ENCODE data around the gene PRDM16. TPM values are rescaled to one million over a fixed set of nuclear protein-coding genes. Genes with fewer than 3 reads are reported as not detected.

Gene PRDM16
- polyA plus RNA-seq, 1 donor (not counting 4 experiments of a cell fraction or from before 2014, with no cell fraction given): 0.05 TPM

DNA sequence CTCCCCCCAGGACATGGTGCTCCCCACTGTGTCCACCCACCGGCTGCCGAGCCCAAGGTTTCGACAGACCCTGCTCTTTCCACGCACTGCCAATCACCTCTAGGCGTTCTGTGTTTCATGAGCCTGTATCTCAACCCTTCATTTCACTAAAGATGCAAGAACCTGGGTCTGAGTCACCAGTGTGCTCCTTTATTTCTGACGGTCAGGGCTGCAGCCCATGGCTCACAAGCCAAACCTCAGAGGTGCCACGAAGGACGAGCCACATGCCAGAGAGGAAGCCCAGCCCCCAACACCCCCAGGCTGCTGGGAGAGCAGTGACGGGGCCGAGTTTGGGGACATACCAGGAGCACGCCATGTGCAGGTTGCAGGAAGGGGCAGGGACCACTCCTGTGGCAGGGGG, 306.2 kb downstream of the PRDM16 start:
- no peak for DNase-seq (ENCODE audit: low read depth, low spot score)
- Histone ChIP-seq H3K4me2 (ENCODE audit: control insufficient read depth, extremely low read depth, insufficient read depth, low read depth, low read length) (no peak overlapping the region), H3K9me3 (ENCODE audit: control insufficient read depth, low read depth, low read length) (no peaks in the 10 kb centered on the region), H3K36me3 (ENCODE audit: control insufficient read depth in 2 of 2, extremely low read depth in 1 of 2, insufficient read depth in 2 of 2, low read length in 2 of 2) (no peaks in the 10 kb centered on the region), H3K79me2 (ENCODE audit: control insufficient read depth, insufficient read depth, low read length) (no peaks in the 10 kb centered on the region), H3K27ac (ENCODE audit: control insufficient read depth, insufficient read depth, low read length) (no peak overlapping the region), H3K4me3 (ENCODE audit: control insufficient read depth in 2 of 3, extremely low read depth in 1 of 3, insufficient read depth in 2 of 3, low read depth in 1 of 3, low read length in 3 of 3) (no peak overlapping the region), H2AFZ (ENCODE audit: control insufficient read depth, low read length) (no peak overlapping the region), H3K9ac (ENCODE audit: control insufficient read depth, extremely low read depth, insufficient read depth, low read length) (no peak overlapping the region), H4K20me1 (ENCODE audit: control insufficient read depth, extremely low read depth, insufficient read depth, low read length) (no peaks in the 10 kb centered on the region), H3K4me1 (ENCODE audit: control insufficient read depth, extremely low read depth, insufficient read depth, low read length) (no peaks in the 10 kb centered on the region), H3K9me1 (ENCODE audit: control insufficient read depth, extremely low read depth, insufficient read depth, low read length) (no peaks in the 10 kb centered on the region), H3K27me3 (ENCODE audit: control insufficient read depth, extremely low read depth, insufficient read depth, low read length) (no peaks in the 10 kb centered on the region)
- dilution Hi-C loops (cut with MboI; ENCODE audit: extremely low pct_ligation_motif_present, low sequenced_read_pairs): no loop called here
- TF ChIP-seq EZH2 (IDR thresholded peaks at IDR 0.05; ENCODE audit: low read length): no peak
- TF ChIP-seq, protein P1, sequence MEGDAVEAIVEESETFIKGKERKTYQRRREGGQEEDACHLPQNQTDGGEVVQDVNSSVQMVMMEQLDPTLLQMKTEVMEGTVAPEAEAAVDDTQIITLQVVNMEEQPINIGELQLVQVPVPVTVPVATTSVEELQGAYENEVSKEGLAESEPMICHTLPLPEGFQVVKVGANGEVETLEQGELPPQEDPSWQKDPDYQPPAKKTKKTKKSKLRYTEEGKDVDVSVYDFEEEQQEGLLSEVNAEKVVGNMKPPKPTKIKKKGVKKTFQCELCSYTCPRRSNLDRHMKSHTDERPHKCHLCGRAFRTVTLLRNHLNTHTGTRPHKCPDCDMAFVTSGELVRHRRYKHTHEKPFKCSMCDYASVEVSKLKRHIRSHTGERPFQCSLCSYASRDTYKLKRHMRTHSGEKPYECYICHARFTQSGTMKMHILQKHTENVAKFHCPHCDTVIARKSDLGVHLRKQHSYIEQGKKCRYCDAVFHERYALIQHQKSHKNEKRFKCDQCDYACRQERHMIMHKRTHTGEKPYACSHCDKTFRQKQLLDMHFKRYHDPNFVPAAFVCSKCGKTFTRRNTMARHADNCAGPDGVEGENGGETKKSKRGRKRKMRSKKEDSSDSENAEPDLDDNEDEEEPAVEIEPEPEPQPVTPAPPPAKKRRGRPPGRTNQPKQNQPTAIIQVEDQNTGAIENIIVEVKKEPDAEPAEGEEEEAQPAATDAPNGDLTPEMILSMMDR (optimal IDR thresholded peaks at IDR 0.05 in 1 of 3, IDR thresholded peaks at IDR 0.05 in 1 of 3, conservative IDR thresholded peaks at IDR 0.05 in 1 of 3; ENCODE audit: extremely low read depth in 1 of 3, insufficient read depth in 2 of 3, low read length in 3 of 3): no peak
- FAIRE-seq: no peak

GRCh38 chr1:3377166-3377565, 308.2 kb downstream of the PRDM16 start:
- Histone ChIP-seq H2AFZ (ENCODE audit: control insufficient read depth, low read length) (no peak overlapping the region), H3K9ac (ENCODE audit: control insufficient read depth, extremely low read depth, insufficient read depth, low read length) (no peak overlapping the region), H3K4me3 (ENCODE audit: control insufficient read depth in 2 of 3, extremely low read depth in 1 of 3, insufficient read depth in 2 of 3, low read depth in 1 of 3, low read length in 3 of 3) (no peak overlapping the region), H3K9me1 (ENCODE audit: control insufficient read depth, extremely low read depth, insufficient read depth, low read length) (no peaks in the 10 kb centered on the region), H3K27me3 (ENCODE audit: control insufficient read depth, extremely low read depth, insufficient read depth, low read length) (no peaks in the 10 kb centered on the region), H4K20me1 (ENCODE audit: control insufficient read depth, extremely low read depth, insufficient read depth, low read length) (no peaks in the 10 kb centered on the region), H3K79me2 (ENCODE audit: control insufficient read depth, insufficient read depth, low read length) (no peaks in the 10 kb centered on the region), H3K4me1 (ENCODE audit: control insufficient read depth, extremely low read depth, insufficient read depth, low read length) (no peaks in the 10 kb centered on the region), H3K36me3 (ENCODE audit: control insufficient read depth in 2 of 2, extremely low read depth in 1 of 2, insufficient read depth in 2 of 2, low read length in 2 of 2) (no peaks in the 10 kb centered on the region), H3K9me3 (ENCODE audit: control insufficient read depth, low read depth, low read length) (no peaks in the 10 kb centered on the region), H3K27ac (ENCODE audit: control insufficient read depth, insufficient read depth, low read length) (no peak overlapping the region), H3K4me2 (ENCODE audit: control insufficient read depth, extremely low read depth, insufficient read depth, low read depth, low read length) (no peak overlapping the region)
- no peak for FAIRE-seq
- no peak for DNase-seq (ENCODE audit: low read depth, low spot score)
- no peak for TF ChIP-seq EZH2 (IDR thresholded peaks at IDR 0.05; ENCODE audit: low read length)
- TF ChIP-seq, protein P1 (optimal IDR thresholded peaks at IDR 0.05 in 1 of 3, IDR thresholded peaks at IDR 0.05 in 1 of 3, conservative IDR thresholded peaks at IDR 0.05 in 1 of 3; ENCODE audit: extremely low read depth in 1 of 3, insufficient read depth in 2 of 3, low read length in 3 of 3): no peak
- dilution Hi-C loops (cut with MboI; ENCODE audit: extremely low pct_ligation_motif_present, low sequenced_read_pairs): no loop called here
